ENCODE measurements around the gene CDC14A.

DNA sequence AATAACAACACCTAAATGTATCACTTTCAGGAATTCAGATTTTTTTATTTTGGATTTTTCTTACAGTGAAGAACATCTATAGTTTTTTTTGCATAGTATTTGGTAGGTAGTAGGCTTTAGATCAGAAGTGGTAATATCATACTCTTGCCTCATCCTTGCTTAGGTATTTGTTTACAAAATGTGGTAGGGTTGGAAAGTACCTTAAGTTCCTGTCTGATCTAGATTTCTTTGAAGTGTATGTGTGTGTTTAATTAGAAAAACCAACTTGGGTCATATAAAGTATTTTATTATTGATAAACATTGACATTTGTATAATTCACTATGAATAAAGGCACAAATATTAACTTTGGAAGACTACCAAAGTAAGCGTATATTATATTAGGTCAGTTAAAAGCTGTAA is 100.3 kb downstream of the CDC14A start:
- TF ChIP-seq, protein P1, sequence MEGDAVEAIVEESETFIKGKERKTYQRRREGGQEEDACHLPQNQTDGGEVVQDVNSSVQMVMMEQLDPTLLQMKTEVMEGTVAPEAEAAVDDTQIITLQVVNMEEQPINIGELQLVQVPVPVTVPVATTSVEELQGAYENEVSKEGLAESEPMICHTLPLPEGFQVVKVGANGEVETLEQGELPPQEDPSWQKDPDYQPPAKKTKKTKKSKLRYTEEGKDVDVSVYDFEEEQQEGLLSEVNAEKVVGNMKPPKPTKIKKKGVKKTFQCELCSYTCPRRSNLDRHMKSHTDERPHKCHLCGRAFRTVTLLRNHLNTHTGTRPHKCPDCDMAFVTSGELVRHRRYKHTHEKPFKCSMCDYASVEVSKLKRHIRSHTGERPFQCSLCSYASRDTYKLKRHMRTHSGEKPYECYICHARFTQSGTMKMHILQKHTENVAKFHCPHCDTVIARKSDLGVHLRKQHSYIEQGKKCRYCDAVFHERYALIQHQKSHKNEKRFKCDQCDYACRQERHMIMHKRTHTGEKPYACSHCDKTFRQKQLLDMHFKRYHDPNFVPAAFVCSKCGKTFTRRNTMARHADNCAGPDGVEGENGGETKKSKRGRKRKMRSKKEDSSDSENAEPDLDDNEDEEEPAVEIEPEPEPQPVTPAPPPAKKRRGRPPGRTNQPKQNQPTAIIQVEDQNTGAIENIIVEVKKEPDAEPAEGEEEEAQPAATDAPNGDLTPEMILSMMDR (conservative IDR thresholded peaks at IDR 0.05; ENCODE audit: low read depth, low read length) = no peak
- no peak for TF ChIP-seq EZH2 (IDR thresholded peaks at IDR 0.05; ENCODE audit: borderline replicate concordance, low read depth, low read length, poor library complexity, severe bottlenecking)
